Liver (tissue), 9 donors: Measurements from ENCODE around the gene EPB41L2. TPM values are rescaled to one million over a fixed set of nuclear protein-coding genes. Genes with fewer than 3 reads are reported as not detected.

Experiments
- DNase-seq: peaks from one replicate; pipeline ENCODE4 v3.0.0-alpha.2; 2017; ENCODE audit warnings: low spot score
- H3K27ac ChIP-seq, 2 donors: one replicate each; pipeline ENCODE4 v1.7.0; 2013; ENCODE audit warnings: inconsistent platforms in 2 of 2, low read length in 2 of 2, control low read depth in 1 of 2, low read depth in 1 of 2, mild to moderate bottlenecking in 1 of 2
- H3K27me3 ChIP-seq, 4 donors: one replicate each; pipeline versions ENCODE4 v1.6.1 to v1.7.0; 2013; ENCODE audit warnings: low read length in 3 of 4, inconsistent platforms in 1 of 4, mild to moderate bottlenecking in 1 of 4, moderate library complexity in 1 of 4; ENCODE audit not compliant: control insufficient read depth in 4 of 4, insufficient read depth in 4 of 4
- H3K36me3 ChIP-seq, 4 donors: one replicate each; pipeline versions ENCODE4 v1.6.1 to v1.7.0; 2013; ENCODE audit warnings: low read length in 3 of 4, mild to moderate bottlenecking in 3 of 4, low read depth in 1 of 4, moderate library complexity in 1 of 4; ENCODE audit not compliant: control insufficient read depth in 4 of 4, insufficient read depth in 3 of 4
- H3K4me1 ChIP-seq, 4 donors: one replicate each; pipeline versions ENCODE4 v1.6.1 to v1.7.0; 2013; ENCODE audit warnings: low read length in 3 of 4, mild to moderate bottlenecking in 3 of 4, moderate library complexity in 1 of 4; ENCODE audit not compliant: control insufficient read depth in 4 of 4, insufficient read depth in 4 of 4
- H3K4me3 ChIP-seq, 3 donors: one replicate each; pipeline versions ENCODE4 v1.6.1 to v1.7.0; 2013; ENCODE audit warnings: low read length in 3 of 3, control low read depth in 1 of 3, low read depth in 1 of 3, mild to moderate bottlenecking in 1 of 3
- H3K9ac ChIP-seq, 2 donors: one replicate each; pipeline ENCODE4 v1.7.0; 2013; ENCODE audit warnings: low read length in 2 of 2, mild to moderate bottlenecking in 2 of 2, moderate library complexity in 2 of 2, control low read depth in 1 of 2, low read depth in 1 of 2
- H3K9me3 ChIP-seq, 4 donors: one replicate each; pipeline versions ENCODE4 v1.6.1 to v1.7.0; 2013; ENCODE audit warnings: low read length in 3 of 4; ENCODE audit not compliant: control insufficient read depth in 4 of 4
- EGR1 ChIP-seq, 2 donors: IDR thresholded peaks; 2 replicates each; pipeline ENCODE4 v1.6.1; 2016 to 2018; ENCODE audit warnings: antibody characterized with exemption in 2 of 2, low read depth in 2 of 2
- FOXA1 ChIP-seq: IDR thresholded peaks from 2 replicates; pipeline ENCODE4 v1.6.1; 2016; ENCODE audit warnings: antibody characterized with exemption
- FOXA2 ChIP-seq: IDR thresholded peaks from 2 replicates; pipeline ENCODE4 v1.6.1; 2016; ENCODE audit warnings: antibody characterized with exemption
- GABPA ChIP-seq, 2 donors: IDR thresholded peaks in 1 of 2; conservative IDR thresholded peaks in 1 of 2; 2 replicates each; pipeline ENCODE4 v1.6.1; 2016; ENCODE audit warnings: antibody characterized with exemption in 2 of 2, mild to moderate bottlenecking in 1 of 2, moderate library complexity in 1 of 2
- HNF4A ChIP-seq, 2 donors: conservative IDR thresholded peaks; 2 replicates each; pipeline ENCODE4 v1.6.1; 2016; ENCODE audit warnings: antibody characterized with exemption in 2 of 2, mild to moderate bottlenecking in 2 of 2
- JUND ChIP-seq, 2 donors: IDR thresholded peaks; 2 replicates each; pipeline ENCODE4 v1.6.1; 2016; ENCODE audit warnings: antibody characterized with exemption in 2 of 2
- MAX ChIP-seq: IDR thresholded peaks from 2 replicates; pipeline ENCODE4 v1.6.1; 2016; ENCODE audit warnings: antibody characterized with exemption
- NR2F2 ChIP-seq: IDR thresholded peaks from 2 replicates; pipeline ENCODE4 v1.6.1; 2016; ENCODE audit warnings: antibody characterized with exemption
- RXRA ChIP-seq, 2 donors: IDR thresholded peaks; 2 replicates each; pipeline ENCODE4 v1.6.1; 2017 to 2018; ENCODE audit warnings: antibody characterized with exemption in 2 of 2, mild to moderate bottlenecking in 1 of 2
- SP1 ChIP-seq: IDR thresholded peaks from 2 replicates; pipeline ENCODE4 v1.6.1; 2018; ENCODE audit warnings: antibody characterized with exemption, mild to moderate bottlenecking
- TAF1 ChIP-seq: conservative IDR thresholded peaks from 2 replicates; pipeline ENCODE4 v1.6.1; 2016; ENCODE audit warnings: antibody characterized with exemption, mild to moderate bottlenecking
- YY1 ChIP-seq: IDR thresholded peaks from 2 replicates; pipeline ENCODE4 v1.6.1; 2016; ENCODE audit warnings: antibody characterized with exemption, mild to moderate bottlenecking
- ZBTB33 ChIP-seq: IDR thresholded peaks from 2 replicates; pipeline ENCODE4 v1.6.1; 2016; ENCODE audit warnings: antibody characterized with exemption
- WGBS: extraction: QIAGEN DNeasy Blood & Tissue Kit; methylation state at CpG from one replicate; pipeline ENCODE4 v1.1.7; 2013; 5-methylcytosine and 5-hydroxymethylcytosine counted together
- polyA plus RNA-seq, 2 donors: library from polyadenylated mRNA; stranded (reverse) in 1 of 2; unstranded in 1 of 2; fragments of 200-250 nt in 1 of 2; fragments of >200 nt in 1 of 2; fragmentation: Nextera tagmentation in 1 of 2; extraction: Ambion mirVana in 1 of 2; gene quantifications; one replicate each; pipeline versions ENCODE4 v1.2.1 to v1.2.3, GENCODE V29; 2013 to 2015
- total RNA-seq, 2 donors: library from RNA; depleted of rRNA; stranded (reverse); fragments of >200 nt; gene quantifications; one replicate each; pipeline ENCODE4 v1.2.3, GENCODE V29; 2014
- TF ChIP-seq, protein P1 (sequence below): fragments of 150-350 bp; IDR thresholded peaks from 2 replicates; pipeline ENCODE4 v1.5.1; 2017; ENCODE audit warnings: improper control_type of control experiment, low read depth, low read length; ENCODE audit not compliant: missing input control
- TF ChIP-seq, protein P2 (sequence below): IDR thresholded peaks from 2 replicates; pipeline ENCODE4 v1.6.1; 2016; ENCODE audit warnings: antibody characterized with exemption, mild to moderate bottlenecking
- donor health status: healthy.
- donor health status: healthy.
- donor health status: healthy.
- donor health status: healthy.
- donor health status: healthy.

EPB41L2 gene
- total and polyA plus RNA-seq, 4 donors = 10.0 to 43.3 (median 18.7) TPM

DNA sequence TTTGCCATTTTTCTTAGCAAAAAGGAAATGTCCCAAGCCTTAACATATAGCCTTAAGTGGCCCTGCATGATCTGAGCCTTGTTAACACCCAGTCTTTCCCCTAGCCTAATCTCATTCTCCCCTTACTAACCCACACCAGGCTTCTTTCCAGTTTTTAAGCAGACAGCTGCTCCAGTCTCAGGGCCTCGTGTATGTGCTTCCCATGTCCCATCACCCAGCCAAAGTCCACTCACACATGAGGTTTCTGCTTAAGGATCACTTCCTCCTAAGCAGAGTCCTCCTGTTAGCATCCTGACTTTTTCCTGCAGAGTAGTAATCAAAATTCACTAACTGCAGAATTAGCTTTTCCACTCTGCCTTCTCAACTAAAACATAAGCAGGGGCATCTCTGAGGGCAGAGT is 139.7 kb downstream of the EPB41L2 start:
- TF ChIP-seq EGR1 (IDR thresholded peaks at IDR 0.05; ENCODE audit: low read depth in 2 of 2) = no peak
- no peak for TF ChIP-seq TAF1
- no peak for TF ChIP-seq ZBTB33
- TF ChIP-seq YY1 = no peak
- no peak for TF ChIP-seq SP1
- no peak for TF ChIP-seq GABPA (IDR thresholded peaks at IDR 0.05 in 1 of 2, conservative IDR thresholded peaks at IDR 0.05 in 1 of 2)
- TF ChIP-seq FOXA2 = no peak
- Histone ChIP-seq H3K27me3 (no peaks in the 10 kb centered on the region), H3K4me1 (no peaks in the 10 kb centered on the region), H3K4me3 (no peak overlapping the region), H3K36me3 (no peaks in the 10 kb centered on the region), H3K9ac (no peak overlapping the region), H3K9me3 (no peaks in the 10 kb centered on the region), H3K27ac (no peak overlapping the region)
- WGBS = 73% methylated on average over 1 of the region's 1 CpG
- DNase-seq = no peak

- Histone ChIP-seq H3K27ac (no peak overlapping the region), H3K4me1 (no peaks in the 10 kb centered on the region), H3K36me3 (no peaks in the 10 kb centered on the region), H3K27me3 (no peaks in the 10 kb centered on the region), H3K9me3 (no peaks in the 10 kb centered on the region), H3K4me3 (no peak overlapping the region), H3K9ac (no peak overlapping the region)
- no peak for DNase-seq
- TF ChIP-seq, protein P1, sequence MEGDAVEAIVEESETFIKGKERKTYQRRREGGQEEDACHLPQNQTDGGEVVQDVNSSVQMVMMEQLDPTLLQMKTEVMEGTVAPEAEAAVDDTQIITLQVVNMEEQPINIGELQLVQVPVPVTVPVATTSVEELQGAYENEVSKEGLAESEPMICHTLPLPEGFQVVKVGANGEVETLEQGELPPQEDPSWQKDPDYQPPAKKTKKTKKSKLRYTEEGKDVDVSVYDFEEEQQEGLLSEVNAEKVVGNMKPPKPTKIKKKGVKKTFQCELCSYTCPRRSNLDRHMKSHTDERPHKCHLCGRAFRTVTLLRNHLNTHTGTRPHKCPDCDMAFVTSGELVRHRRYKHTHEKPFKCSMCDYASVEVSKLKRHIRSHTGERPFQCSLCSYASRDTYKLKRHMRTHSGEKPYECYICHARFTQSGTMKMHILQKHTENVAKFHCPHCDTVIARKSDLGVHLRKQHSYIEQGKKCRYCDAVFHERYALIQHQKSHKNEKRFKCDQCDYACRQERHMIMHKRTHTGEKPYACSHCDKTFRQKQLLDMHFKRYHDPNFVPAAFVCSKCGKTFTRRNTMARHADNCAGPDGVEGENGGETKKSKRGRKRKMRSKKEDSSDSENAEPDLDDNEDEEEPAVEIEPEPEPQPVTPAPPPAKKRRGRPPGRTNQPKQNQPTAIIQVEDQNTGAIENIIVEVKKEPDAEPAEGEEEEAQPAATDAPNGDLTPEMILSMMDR = no peak
- TF ChIP-seq NR2F2 = no peak
- no peak for TF ChIP-seq FOXA2
- no peak for TF ChIP-seq HNF4A (conservative IDR thresholded peaks at IDR 0.05)
- WGBS = 96% methylated on average over 3 of the region's 3 CpGs
Measured at GRCh38 chr6:130922922-130923321, 140.1 kb downstream of the EPB41L2 start.

- Histone ChIP-seq H3K9me3 (no peaks in the 10 kb centered on the region), H3K4me3 (no peak overlapping the region), H3K36me3 (no peaks in the 10 kb centered on the region), H3K4me1 (no peaks in the 10 kb centered on the region), H3K27ac (no peak overlapping the region), H3K27me3 (no peaks in the 10 kb centered on the region), H3K9ac (no peak overlapping the region)
- DNase-seq = no peak
- TF ChIP-seq JUND (IDR thresholded peaks at IDR 0.05) (no peak), RXRA (IDR thresholded peaks at IDR 0.05) (no peak), GABPA (IDR thresholded peaks at IDR 0.05 in 1 of 2, conservative IDR thresholded peaks at IDR 0.05 in 1 of 2) (no peak), MAX (no peak), FOXA1 (no peak), ZBTB33 (no peak), SP1 (no peak), FOXA2 (no peak)
- TF ChIP-seq, protein P1 = no peak
- TF ChIP-seq, protein P2, sequence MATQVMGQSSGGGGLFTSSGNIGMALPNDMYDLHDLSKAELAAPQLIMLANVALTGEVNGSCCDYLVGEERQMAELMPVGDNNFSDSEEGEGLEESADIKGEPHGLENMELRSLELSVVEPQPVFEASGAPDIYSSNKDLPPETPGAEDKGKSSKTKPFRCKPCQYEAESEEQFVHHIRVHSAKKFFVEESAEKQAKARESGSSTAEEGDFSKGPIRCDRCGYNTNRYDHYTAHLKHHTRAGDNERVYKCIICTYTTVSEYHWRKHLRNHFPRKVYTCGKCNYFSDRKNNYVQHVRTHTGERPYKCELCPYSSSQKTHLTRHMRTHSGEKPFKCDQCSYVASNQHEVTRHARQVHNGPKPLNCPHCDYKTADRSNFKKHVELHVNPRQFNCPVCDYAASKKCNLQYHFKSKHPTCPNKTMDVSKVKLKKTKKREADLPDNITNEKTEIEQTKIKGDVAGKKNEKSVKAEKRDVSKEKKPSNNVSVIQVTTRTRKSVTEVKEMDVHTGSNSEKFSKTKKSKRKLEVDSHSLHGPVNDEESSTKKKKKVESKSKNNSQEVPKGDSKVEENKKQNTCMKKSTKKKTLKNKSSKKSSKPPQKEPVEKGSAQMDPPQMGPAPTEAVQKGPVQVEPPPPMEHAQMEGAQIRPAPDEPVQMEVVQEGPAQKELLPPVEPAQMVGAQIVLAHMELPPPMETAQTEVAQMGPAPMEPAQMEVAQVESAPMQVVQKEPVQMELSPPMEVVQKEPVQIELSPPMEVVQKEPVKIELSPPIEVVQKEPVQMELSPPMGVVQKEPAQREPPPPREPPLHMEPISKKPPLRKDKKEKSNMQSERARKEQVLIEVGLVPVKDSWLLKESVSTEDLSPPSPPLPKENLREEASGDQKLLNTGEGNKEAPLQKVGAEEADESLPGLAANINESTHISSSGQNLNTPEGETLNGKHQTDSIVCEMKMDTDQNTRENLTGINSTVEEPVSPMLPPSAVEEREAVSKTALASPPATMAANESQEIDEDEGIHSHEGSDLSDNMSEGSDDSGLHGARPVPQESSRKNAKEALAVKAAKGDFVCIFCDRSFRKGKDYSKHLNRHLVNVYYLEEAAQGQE = no peak
- WGBS = 84% methylated on average over 4 of the region's 4 CpGs
Measured at GRCh38 chr6:130920969-130921368, 142.1 kb downstream of the EPB41L2 start.
